Stimulated activated CD4-positive, alpha-beta T cell treated with anti-CD3 and anti-CD28 coated beads, Interleukin-1b, Interleukin-23, amount 100 ng/mL, for 4 hours (primary cell): ENCODE data around the gene GABRR2.

Experiments
- DNase-seq, 2 donors: peaks; one replicate each; pipeline ENCODE4 v3.0.0-alpha.2; 2020; ENCODE audit warnings: low read depth in 2 of 2

The GABRR2 gene

DNA sequence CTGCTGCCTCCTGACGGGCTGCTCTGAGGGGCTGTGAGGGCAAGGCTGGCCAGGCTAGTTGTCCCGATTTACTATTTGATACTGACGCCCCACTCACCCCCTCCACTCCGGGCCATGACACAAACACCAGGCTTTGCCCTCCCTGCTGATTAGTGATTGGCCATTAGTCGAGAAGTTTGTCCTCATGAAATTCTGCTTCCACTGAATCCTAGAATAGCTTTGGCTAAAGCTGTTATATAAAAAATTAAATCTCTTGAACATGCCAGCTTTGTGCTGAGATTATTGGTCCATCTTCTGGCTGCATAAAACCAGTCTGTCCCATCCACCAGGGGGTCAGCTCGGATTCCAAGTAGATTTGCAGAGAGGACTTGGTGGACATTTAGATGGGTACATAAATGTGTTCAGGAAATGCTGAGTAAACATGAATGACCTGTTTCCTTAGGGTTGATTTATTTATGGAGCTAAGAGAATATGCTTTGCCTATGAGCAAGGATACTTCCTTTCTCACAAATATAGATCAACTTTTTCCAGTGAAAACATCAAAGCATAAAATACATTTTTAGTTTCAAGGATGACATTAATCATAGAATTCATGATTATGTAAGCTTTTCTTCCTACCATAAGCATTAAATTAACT is at the start of gene GABRR2:
TSS of gene GABRR2 (minus strand) at position 51 of the 637 bp plus-strand sequence. CDS start 134 bp downstream, outside the sequence.
- DNase-seq, result no peak

- DNase-seq, result no peak
These were observed 49.5 kb upstream of the GABRR2 start for GRCh38 chr6:89364586-89364985.

DNA sequence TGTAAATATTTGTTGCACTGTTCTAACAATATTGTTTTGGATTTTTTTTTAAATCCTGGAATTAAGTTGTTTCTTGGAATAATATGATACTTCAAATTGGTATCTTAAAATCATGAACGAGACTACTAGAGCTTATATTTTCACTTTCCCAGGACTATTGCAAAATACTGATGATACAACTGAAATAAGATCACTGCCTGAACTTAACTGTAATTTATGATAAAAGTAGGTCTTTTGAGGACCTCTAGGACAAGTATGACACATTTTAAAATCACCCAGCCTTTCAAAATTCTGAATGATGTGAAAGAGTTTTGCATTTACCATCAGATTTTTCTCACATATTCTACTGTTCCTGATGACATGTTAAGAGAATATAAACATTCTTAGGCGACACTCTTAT is 46.1 kb upstream of the GABRR2 start:
- DNase-seq, result no peak

DNA sequence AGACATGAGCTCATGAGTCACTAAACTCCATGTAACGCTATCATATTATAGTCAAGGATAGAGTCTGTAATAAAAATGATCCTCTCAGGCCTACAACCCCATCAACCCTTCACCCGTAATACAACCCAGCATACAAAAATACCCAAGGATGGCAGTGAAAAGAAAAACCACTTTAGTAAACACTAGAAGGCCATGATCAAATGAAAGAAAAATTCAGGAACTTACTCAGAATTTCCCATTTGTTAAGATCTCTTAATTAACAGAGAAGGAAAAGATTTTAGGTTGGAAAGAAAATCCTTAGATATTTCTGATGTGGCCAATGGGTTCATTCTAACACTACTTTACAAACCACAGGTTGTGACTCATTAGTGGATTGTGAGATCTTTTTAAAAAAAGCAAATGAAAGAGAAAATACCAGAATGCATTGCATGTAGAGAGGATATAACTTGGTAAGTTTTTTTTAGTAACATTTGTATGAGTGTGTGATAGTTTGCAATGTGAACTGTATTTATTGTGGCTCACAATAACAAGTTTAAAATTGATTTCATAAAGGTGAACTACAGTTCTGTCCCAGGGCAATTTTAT is 45.4 kb upstream of the GABRR2 start:
- no peak for DNase-seq

- no peak for DNase-seq
These were observed 44.5 kb upstream of the GABRR2 start for GRCh38 chr6:89359561-89359960.

- DNase-seq, result no peak
These were observed 42.3 kb upstream of the GABRR2 start for GRCh38 chr6:89357390-89357789.

DNA sequence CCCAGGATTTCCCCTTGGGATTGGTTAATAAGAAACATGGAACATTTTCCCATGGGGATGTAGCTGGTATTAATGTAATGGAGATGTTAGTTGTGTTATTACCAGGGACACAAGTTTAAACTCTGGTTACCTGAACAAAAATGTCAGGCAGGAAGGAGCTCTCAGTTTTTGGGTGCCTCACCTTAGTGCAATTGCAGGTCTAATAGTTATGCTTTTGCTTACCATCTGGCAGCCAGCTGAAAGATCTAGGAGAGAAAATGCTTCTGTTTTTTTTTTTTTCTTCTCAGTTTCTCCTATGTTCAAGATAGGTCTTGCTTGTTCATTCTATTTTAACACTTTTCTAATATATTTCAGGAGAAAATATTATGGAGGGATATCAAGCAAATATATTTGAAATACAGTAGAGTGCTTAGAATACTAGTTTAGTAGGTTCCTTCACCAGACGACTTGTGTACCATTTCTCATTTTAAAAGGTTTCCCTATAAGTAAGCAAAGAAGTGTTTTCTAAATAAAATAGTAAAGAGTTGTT is 41.6 kb upstream of the GABRR2 start:
- no peak for DNase-seq

DNA sequence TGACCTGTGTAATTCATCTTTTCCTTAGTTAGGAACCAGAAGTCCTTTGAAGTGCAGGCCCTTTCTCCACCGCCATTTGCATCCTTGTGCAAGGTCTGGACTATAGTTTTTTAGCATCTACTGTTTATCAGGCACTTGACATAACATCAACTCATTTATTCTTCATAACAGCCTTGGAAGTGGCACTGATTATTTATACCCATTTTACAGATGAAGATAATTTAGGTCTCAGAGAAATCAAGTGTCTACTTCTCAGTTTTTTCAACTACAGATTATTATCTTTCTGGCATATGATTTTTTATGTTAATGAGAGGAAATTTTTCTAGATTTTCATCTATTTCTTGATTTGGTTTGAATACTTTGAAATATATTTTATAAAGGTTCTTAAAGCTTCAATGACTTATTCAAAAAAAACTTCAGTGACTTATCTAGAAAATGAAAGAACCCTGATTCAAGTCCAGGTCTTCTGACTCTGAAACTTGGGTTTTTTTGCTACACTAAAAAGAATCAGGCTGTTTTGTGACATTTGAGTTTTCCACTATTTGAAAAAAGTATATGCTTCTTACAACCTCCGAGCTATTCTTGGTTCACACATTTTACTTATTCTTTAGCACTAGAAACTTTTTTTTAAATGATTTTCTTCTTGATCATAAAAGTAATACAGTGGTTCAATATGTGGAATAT is 40.6 kb upstream of the GABRR2 start:
- no peak for DNase-seq

DNA sequence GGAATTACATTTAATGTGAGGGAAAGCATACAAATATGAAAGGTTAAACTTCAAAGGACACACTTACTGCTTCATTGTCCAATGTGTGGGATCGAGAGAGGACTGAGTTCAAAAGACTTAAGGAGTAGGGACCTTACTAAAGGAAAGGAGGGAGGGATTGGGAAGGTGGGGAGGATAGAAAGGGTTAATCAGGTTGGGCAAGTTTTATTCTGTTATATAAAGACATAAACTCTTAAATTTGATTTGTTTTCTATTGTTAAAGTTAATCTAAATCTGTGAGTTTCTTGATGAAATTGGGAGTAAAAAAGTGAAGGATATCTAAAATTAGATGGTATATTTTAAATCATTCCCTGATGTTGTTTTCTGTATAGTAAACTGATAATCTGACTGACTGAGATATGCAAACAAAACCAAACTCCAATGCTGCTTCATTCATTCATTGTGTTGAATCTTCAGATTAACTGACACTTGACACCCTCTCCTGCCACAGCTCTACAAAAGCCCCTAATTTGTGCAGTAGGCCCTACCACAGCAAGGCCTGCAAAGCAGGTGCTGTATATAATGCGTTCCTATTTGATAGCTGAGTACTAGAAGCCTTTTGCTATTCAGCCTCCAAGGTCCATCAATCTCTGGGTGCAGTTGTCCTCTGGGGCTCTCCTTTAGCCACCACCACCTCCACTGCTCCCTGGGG is 38.7 kb upstream of the GABRR2 start:
- DNase-seq, result no peak

GRCh38 chr6:89353118-89353556 is 38.0 kb upstream of the GABRR2 start:
- DNase-seq, result no peak

- peak; percentile 45 to 68 for DNase-seq
These were observed 37.4 kb upstream of the GABRR2 start, which contains the start of gene UBE2J1 for GRCh38 chr6:89352278-89353117. Gene UBE2J1, minus strand, starts transcription at chr6:89352722. Its CDS starts 153 bp downstream, at chr6:89352569.

DNA sequence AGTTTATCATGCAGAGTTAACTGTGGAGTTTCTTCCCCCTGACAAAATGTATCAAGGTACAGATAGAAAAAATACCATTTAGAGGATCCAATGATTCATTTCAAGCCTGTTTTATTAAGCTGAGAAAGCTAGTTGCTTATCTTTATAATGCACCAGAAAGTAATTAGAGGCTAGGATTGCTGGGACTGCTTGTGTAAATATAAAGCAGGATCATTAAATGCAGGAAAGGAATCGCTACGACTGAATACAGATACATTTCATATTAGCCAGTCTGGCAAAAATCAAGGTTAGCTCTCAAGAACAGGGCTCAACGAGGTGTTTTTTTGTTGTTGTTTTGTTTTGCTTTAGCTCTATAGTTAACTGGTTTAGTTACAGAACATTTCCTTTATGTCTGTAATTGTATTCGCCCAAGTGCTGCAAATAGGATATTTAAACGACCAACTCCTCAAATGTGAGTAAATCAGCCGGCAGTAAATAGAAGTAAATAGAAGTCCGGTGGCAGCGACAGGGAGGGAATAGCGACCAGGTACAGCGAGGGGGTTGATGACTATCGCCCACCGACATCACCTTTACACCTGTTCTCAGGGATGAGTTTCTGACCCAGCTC is 36.7 kb upstream of the GABRR2 start:
- no peak for DNase-seq

GRCh38 chr6:89350281-89350966 is 35.3 kb upstream of the GABRR2 start:
- no peak for DNase-seq

DNA sequence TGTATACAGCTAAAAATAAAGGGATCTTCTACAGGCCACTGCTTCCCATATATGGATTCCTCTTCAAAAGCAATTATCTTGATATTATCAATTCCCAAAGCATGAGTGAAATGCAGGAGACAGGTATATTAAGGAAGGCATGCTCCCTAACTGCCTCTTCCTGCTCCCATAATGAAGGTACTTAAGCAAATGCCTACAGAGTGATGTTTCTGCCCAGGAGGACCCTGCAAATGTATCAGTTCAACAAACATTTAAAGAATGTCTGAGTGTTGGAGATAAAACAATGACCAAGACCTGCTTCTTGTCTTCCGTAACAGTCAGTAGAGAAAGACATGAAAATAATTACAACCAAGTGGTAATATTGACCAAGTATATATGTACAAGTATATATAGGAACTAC is 33.3 kb upstream of the GABRR2 start:
- DNase-seq, result no peak

DNA sequence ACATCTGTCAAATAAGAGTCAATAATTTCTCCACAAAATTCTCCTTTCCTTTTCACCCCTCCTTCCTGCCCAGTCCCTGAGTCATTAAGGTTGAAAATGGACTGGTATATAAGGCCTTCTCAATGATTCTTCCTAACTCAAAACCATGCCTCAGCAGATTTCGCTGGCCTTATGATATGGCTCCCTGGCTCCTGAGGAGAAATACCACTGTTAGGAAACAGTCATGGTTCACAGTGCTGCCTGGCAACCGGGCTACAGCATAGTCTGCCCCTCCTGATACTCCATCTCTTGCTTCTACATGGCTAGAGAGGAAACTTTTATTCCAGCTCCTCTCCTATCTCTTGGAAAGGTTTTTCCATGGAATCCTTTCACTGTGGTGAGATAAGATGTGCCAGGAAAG is 32.7 kb upstream of the GABRR2 start:
- no peak for DNase-seq

GRCh38 chr6:89346433-89346832 is 31.3 kb upstream of the GABRR2 start:
- DNase-seq, result no peak

DNA sequence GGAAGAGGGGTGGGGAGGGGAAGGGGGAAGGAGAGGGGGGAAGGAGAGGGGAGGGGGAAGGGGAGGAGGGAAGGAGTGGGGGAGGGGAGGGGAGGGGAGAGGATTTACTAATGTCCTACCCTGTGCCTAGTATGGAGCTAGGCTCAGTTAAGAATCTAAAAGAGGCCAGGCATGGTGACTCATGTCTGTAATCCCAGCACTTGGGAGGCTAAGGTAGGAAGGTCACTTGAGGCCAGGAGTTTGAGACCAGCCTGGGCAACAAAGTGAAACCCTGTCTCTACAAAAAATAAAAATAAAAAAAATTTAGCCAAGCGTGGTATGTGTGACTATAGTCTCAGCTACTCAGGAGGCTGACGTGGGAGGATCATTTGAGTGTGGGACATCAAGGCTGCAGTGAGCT is 24.5 kb upstream of the GABRR2 start:
- DNase-seq, result no peak

DNA sequence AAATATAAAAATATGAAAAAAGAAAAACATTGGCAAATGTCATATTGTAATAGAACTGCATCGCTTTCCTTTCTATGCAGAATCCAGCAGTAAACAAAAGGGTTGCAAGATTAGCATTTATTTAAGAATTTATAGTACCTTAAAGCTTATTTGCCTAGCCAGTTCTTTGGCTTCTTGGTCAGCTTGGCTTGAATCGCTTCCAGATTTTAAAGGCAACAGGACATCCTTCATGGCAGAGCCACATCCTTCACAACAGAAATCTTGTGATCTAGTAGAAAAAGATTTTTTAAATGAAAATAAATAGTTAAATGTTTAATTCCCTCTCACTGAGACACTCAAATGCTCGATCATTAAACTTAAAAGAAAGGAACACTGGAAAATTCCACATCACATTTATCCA is 20.1 kb upstream of the GABRR2 start:
- no peak for DNase-seq

DNA sequence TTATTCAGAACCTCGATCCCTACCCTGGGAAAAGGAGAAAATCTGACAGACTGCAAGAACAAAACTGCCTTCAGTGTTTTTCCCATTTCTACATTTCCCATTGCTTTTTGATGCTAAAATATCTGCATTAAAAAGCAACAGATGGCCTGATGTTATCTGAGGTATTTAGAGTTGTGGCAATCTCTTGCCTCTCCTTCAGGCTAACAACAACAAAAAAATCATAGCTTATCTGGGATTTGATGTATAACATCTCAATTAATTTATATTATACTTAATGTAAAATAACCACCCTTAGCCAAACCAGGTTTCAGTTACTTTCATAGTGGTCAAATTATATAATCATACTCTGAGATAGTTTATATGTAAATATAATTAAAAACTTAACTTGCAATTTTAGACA is 15.8 kb upstream of the GABRR2 start:
- no peak for DNase-seq

DNA sequence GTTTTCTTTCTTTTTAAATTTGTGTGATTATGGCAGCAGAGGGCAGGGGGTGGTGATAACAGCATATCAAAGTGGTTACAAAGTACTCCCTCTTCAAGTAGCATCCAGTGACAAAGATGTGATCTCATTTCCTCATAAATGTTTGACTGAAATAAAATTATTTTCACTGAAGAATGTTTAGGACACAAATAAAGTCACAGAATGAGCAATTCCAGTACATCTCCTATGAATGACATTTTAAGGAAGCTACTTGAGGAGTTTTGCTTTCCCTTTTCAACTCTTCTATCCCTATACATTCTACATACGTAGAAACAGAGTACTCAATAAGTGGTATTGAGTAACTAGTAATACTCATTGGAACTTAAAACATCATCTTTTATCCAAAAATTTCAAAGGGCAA is 13.9 kb upstream of the GABRR2 start:
- DNase-seq, result no peak
